HG02973 (cell line): ENCODE data around the gene MACROD2.
"Not testable (repeated sequence)": the region's sequence is repeated elsewhere in the genome, so short reads cannot be mapped to it uniquely, and the experiment has no call there.

Experiments used
- ATAC-seq: cut with Tn5 transposase; IDR thresholded peaks from one replicate; pipeline ENCODE4 v1.9.1; 2021; ENCODE audit warnings: moderate library complexity; ENCODE audit not compliant: unreplicated experiment

The MACROD2 gene

GRCh38 chr20:15179381-15179780 lies 1184.1 kb downstream of the MACROD2 start:
- no peak for ATAC-seq

- no peak for ATAC-seq
Observed at GRCh38 chr20:15179781-15180180, 1184.5 kb downstream of the MACROD2 start.

GRCh38 chr20:15185322-15185721 lies 1190.0 kb downstream of the MACROD2 start:
- ATAC-seq: no peak

- no peak for ATAC-seq
Observed at GRCh38 chr20:15185913-15186312, 1190.6 kb downstream of the MACROD2 start.

- no peak for ATAC-seq
Observed at GRCh38 chr20:15187612-15188011, 1192.3 kb downstream of the MACROD2 start.

- no peak for ATAC-seq
Observed at GRCh38 chr20:15188415-15188814, 1193.1 kb downstream of the MACROD2 start.

- ATAC-seq: no peak
Observed at GRCh38 chr20:15191082-15191723, 1195.9 kb downstream of the MACROD2 start.

GRCh38 chr20:15195378-15195777 lies 1200.1 kb downstream of the MACROD2 start:
- no peak for ATAC-seq

- no peak for ATAC-seq
Observed at GRCh38 chr20:15196547-15197255, 1201.4 kb downstream of the MACROD2 start.

- not testable (repeated sequence) for ATAC-seq
Observed at GRCh38 chr20:15198017-15198416, 1202.7 kb downstream of the MACROD2 start.

GRCh38 chr20:15199698-15200097 lies 1204.4 kb downstream of the MACROD2 start:
- peak; percentile 45 for ATAC-seq

GRCh38 chr20:15200147-15200565 lies 1204.8 kb downstream of the MACROD2 start:
- peak; percentile 84 for ATAC-seq

GRCh38 chr20:15201602-15202001 lies 1206.3 kb downstream of the MACROD2 start:
- ATAC-seq: no peak

- no peak for ATAC-seq
Observed at GRCh38 chr20:15204234-15204633, 1208.9 kb downstream of the MACROD2 start.

- no peak for ATAC-seq
Observed at GRCh38 chr20:15205028-15205427, 1209.7 kb downstream of the MACROD2 start.

- no peak for ATAC-seq
Observed at GRCh38 chr20:15205719-15206118, 1210.4 kb downstream of the MACROD2 start.

GRCh38 chr20:15209537-15209936 lies 1214.2 kb downstream of the MACROD2 start:
- no peak for ATAC-seq

- no peak for ATAC-seq
Observed at GRCh38 chr20:15214051-15214450, 1218.7 kb downstream of the MACROD2 start.

GRCh38 chr20:15220009-15220656 lies 1224.8 kb downstream of the MACROD2 start:
- ATAC-seq: no peak

GRCh38 chr20:15220778-15221565 lies 1225.7 kb downstream of the MACROD2 start:
- no peak for ATAC-seq
